Adrenal gland (tissue), 5 donors: Measurements from ENCODE around the gene DHRS13.

Source experiments
- CTCF ChIP-seq, 6 experiments: fragments of 450-650 bp in 4 of 6; fragments of 200-600 bp in 2 of 6; sonication (generic) in 1 of 6; IDR thresholded peaks; 1 replicate in 5 of 6; 2 replicates in 1 of 6; pipeline versions ENCODE4 v1.5.1 to v1.8.0; 2016 to 2021; ENCODE audit warnings: antibody characterized with exemption in 6 of 6, mild to moderate bottlenecking in 2 of 6, moderate library complexity in 1 of 6
- POLR2A ChIP-seq, 2 donors: fragments of 450-650 bp; IDR thresholded peaks; one replicate each; pipeline ENCODE4 v1.6.1; 2017; ENCODE audit warnings: antibody characterized with exemption in 2 of 2, mild to moderate bottlenecking in 2 of 2, moderate library complexity in 1 of 2
- donor health status: DM: no; HTN: no; CAD: no.

GRCh38 chr17:28861393-28862203 lies 41.3 kb downstream of the DHRS13 start:
- TF ChIP-seq CTCF (IDR thresholded peaks at IDR 0.05) (no peak), POLR2A (IDR thresholded peaks at IDR 0.05) (no peak)
